GM18868 (cell line): Measurements from ENCODE around the gene KRT85.
"Not testable (repeated sequence)": the region's sequence is repeated elsewhere in the genome, so short reads cannot be mapped to it uniquely, and the experiment has no call there.

Experiments
- ATAC-seq: cut with Tn5 transposase; IDR thresholded peaks from one replicate; pipeline ENCODE4 v1.9.1; 2021; ENCODE audit warnings: mild to moderate bottlenecking, moderate library complexity; ENCODE audit not compliant: unreplicated experiment

Gene KRT85

DNA sequence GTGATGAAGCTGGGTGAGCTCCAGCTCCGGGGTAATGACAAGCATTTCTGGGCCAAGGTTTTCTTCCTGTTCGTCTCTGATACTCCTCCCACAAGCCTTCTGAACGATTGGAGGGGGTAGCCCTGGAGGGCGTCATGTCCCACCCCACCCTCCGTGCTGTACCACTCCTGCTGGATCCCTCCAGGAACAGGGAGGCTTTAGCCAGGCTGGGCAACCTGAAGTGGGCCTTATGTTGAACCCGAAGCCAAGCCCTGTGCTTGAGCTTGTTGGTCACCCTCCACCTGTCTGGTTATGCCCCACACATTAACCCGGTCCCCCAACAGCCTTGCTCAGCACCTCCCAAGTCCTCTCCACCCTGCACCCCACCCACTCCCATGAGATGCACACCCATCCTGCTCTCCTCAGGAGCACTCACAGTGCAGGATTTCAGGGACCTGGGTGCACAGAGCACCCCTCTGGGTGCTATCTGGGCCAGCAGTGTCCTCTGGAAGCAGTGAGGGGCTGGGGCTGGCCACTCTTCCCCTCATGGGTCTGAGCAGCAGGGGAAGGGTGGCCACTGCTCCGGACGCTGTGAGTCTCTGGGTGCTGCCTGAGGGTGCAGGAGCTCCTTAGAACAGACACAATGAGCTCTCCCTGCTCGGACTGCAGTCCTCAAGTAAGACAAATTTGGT lies 39.3 kb downstream of the KRT85 start:
- ATAC-seq = no peak

GRCh38 chr12:52327052-52327829 lies 40.0 kb downstream of the KRT85 start:
- peak; percentile 96 for ATAC-seq

DNA sequence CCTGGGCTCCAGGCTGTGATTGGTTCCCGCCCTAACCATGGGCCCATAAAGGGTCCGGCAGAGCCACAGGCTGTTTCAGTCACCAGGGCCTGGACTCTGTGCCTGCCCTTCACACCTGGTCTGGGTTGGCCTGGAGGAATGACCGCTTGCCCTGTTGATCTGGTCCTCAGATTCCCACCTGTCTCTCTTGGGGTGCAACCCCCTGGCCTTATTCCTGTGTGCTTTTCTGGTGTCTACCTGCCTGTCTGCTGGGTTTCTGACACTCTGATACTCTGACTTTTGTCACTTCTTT lies 43.2 kb downstream of the KRT85 start:
- ATAC-seq = no peak

DNA sequence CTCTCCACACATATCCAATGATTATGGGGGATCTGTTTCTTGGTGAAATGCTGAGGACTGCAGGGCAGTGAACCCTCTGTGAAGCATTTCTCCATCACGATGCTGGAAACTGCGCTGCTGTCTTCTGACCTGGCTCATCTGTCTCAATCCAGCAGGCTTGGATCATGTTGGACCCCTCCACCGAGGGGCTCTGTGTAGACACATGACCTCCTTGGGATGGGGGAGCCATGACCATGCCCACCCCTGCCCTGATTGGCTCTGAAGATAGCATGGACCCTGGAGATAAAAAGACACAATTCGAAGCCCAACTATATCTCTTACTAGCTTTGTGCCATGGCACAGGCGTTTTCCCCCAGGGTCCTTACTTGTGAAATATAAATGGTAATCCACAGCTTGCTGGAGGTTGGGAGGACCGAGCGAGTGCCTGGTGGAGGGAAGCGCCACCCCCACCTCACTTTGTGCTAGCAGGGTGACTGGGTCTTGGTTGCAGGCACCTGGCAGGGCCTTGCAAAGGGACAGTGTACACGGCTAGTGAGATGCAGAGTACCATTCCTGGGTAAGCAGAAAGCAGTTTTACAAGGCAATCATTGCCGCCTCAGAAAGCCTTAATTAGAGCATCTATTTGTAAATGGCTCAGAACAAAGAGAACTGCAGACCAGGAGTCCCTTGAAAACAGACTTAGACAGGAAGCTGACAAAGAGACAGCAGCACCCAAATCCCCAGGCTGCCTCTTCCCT lies 43.7 kb downstream of the KRT85 start:
- no peak for ATAC-seq

DNA sequence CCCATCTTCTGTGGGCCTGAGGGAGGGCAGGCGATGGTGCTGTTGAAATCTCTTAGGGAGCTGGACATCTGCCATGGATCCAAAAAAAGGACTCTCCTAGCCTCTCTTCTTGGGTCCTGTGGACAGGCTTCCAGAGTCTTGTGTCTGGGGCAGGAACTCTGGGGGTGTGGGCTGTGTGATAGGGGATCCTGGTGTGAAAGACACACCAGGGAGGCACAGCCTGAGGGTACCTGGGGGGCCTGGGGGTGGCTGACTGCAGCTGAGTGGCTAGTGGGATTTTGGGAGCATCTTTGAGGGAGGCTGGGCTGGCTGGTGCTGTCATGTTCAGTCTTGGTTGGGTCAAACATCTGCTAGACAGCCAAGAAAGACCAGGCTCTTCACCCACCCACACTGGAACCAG lies 44.3 kb downstream of the KRT85 start:
- no peak for ATAC-seq

GRCh38 chr12:52322069-52322468 lies 45.2 kb downstream of the KRT85 start:
- ATAC-seq = no peak

- ATAC-seq = no peak
Observed at GRCh38 chr12:52321418-52321817, 45.9 kb downstream of the KRT85 start.

GRCh38 chr12:52320784-52321400 lies 46.4 kb downstream of the KRT85 start, which contains the start of gene KRT83:
TSS of gene KRT83 (minus strand) at chr12:52321398. CDS start at chr12:52321335, 63 bp downstream.
- ATAC-seq = no peak

DNA sequence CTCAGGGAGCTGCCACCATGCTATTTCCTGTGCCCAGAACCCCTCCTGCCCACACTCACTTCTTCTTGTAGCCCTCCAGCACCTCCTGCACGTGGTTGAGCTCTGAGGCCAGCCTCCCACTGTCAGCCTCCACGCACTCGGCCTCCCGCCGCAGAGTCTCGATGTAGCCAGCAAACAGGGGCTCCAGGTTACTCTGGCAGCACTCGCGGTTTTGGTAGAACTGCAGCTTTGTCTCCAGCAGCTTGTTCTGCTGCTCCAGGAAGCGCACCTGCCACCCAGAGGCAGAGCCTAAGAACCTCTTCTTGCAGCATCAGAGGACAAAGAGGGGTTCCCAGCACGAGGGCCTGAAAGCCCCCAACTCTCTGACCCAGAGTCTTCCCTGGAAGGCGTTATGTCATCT lies 48.2 kb downstream of the KRT85 start:
- no peak for ATAC-seq

DNA sequence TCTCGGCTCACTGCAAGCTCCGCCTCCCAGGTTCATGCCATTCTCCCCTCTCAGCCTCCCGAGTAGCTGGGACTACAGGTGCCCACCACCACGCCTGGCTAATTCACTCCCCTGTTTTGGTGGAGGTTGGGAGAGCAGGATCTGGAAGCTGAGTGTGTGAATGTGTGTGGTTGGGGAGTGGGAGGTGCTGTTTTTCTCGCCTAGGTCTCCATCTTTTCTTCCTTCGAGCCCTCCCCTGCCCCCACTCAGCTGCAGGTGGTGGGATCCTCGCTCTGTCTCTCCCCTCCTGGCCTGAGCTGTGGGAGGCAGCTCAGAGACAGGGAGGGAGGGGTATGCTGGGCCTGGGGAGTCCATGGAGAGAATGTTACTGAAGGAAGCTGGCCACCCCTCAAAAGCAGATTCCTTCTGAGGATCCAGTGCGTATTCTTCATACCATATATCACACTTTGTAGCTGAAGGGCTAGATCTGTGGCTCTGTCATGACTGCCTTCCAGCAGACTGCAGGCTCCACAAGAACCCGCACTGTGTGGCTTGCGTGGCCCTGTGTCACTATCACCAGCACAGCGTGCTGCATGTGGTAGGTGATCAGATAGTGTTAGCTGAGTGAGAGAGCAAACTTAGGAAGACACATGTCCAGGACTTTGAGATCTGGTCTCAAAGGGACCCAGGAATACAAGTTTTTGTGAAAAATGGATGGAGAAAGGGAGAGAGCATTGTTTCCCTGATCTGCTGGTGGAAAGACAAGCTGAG lies 48.9 kb downstream of the KRT85 start:
- no peak for ATAC-seq

GRCh38 chr12:52317468-52318052 lies 49.7 kb downstream of the KRT85 start:
- ATAC-seq = no peak

- ATAC-seq = no peak
Observed at GRCh38 chr12:52316701-52317100, 50.6 kb downstream of the KRT85 start.

DNA sequence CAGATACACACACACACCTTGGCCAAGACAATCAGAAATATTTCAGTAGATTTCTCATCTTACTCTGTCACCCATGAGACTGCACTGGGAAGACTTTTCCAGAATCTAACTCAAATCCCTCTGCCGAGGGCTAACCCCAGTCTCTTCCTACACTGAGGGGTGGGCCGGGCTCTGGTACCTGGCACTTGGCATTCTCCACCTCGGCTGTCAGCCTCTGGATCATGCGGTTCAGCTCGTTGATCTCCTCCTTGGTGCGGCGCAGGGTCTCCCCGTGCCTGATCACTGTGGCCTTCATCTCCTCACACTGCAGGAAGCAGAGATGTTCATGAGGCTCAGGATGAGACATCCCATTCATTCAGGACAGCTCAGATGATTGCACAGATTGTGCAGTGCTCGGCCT lies 51.0 kb downstream of the KRT85 start:
- ATAC-seq = no peak

DNA sequence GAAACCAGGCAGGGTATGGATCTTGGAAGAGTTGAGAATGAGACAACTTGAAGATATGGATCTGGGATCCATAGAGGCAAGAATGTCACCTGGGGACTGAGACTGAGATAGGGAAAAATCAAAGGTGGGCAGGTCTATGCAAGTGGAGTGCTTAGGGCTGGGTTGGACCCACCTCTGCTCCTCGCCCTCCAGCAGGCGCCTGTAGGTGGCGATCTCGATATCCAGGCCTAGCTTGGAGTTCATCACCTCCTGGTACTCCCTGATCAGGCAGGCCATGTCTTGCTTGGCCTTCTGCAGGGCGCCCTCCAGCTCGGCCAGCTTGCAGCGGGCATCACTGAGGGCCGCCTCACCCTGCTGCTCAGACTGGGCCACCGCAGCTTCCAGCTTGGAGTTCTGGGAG lies 51.6 kb downstream of the KRT85 start:
- ATAC-seq = not testable (repeated sequence)

DNA sequence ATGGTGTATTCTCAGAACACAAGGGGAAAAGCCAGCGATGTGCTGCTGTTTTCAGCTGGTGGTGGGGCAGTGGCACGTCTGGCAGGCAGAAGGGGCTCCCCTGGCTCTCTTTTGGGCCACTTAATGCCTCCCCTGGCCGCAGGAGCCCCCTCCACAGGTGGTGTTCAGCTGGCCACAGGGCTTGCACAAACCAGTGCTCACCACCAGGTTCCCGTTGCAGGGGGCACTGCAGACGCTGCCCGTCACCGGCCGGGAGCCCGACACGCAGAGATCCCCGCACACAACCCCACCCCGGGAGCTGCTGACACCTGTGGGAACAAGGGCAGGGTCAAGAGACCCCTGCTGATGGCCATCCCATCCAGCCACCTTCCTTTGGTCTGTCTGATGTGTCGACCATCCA lies 52.8 kb downstream of the KRT85 start:
- no peak for ATAC-seq

GRCh38 chr12:52313926-52314325 lies 53.4 kb downstream of the KRT85 start:
- ATAC-seq = no peak

DNA sequence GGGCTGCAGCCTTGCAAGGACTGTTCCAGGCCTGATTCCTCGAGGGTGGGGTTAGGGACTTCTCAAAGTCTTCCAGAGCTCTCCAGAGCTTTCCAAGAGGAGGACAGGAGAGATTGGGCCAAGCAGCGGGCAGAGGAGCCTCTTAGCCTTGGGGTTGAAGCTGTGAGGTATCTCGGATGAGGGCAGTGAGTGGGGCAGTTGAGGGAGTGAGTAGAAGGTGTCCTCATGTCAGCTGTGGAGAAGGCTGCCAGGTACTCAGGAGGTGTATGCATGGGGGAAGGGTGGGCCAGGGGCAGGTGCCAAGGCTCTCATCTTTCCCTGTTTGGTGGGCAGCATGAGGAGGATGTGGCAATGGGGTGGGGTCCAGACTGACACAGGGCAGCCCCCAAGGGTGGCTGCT lies 53.8 kb downstream of the KRT85 start:
- no peak for ATAC-seq

DNA sequence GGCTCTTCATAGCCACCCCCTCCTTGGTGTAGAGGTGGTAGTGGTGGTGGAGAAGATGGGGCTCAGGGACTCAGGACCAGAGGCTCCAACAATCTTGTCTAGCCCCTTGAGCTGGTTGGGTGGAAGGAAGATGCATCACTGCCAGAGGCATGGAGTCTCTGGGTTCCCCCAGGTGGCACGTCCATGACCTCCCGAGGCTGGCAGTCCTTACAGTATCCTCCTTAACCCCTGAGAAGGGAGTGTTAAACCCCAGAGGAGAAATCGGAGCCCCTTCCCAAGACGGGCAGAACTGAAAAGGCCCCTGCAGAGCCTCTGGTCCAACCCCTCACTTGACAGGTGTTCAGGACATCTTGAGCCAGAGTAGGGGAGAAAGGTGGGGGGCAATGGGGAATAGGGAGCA lies 55.2 kb downstream of the KRT85 start:
- ATAC-seq = no peak

GRCh38 chr12:52311285-52311648 lies 56.0 kb downstream of the KRT85 start:
- ATAC-seq = no peak

DNA sequence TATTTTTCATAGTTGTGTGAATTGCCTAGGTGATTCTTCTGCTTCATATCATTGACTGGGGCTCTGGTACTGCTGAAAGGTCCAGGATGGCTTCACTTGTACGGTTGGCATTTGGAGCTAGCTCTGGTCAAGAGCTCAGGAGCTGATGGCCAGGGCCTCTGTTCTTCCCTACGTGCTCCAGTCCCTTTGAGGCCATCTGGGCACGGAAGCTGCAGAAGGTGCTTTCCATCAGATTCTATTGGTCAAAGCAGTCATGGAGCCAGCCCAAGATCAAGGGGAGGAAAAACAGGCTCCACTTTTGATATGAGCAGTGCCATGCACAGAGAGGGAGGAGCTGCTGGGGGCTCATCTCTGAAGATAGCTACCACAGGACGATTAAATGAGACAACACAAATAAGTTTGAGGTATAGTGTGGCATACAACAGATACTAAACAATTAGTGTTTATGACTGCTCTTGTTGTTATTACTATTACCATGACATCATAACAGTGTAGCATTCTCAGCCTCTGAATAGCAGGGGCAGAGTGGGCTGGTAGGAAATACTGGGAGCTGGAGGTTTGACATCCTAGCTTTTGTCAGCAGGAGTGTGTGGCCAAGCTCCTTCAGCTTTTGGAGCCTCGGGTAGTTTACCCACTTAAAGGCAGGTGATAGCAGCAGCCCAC lies 56.5 kb downstream of the KRT85 start:
- no peak for ATAC-seq
